Stomach smooth muscle (tissue), 2 donors: ENCODE data around the gene ZNF773.
"Not testable (repeated sequence)": the region's sequence is repeated elsewhere in the genome, so short reads cannot be mapped to it uniquely, and the experiment has no call there.

Experiments used
- H3K27ac ChIP-seq: one replicate; pipeline ENCODE4 v1.7.0; 2013; ENCODE audit warnings: mild to moderate bottlenecking, low read length, inconsistent platforms
- H3K27me3 ChIP-seq, 2 donors: one replicate each; pipeline ENCODE4 v1.7.0; 2013; ENCODE audit warnings: low read length in 2 of 2; ENCODE audit not compliant: insufficient read depth in 2 of 2, control insufficient read depth in 1 of 2
- H3K36me3 ChIP-seq, 2 donors: one replicate each; pipeline ENCODE4 v1.7.0; 2013; ENCODE audit warnings: low read length in 2 of 2; ENCODE audit not compliant: control insufficient read depth in 2 of 2, insufficient read depth in 2 of 2
- H3K4me1 ChIP-seq: one replicate; pipeline ENCODE4 v1.7.0; 2013; ENCODE audit warnings: low read length; ENCODE audit not compliant: control insufficient read depth, insufficient read depth
- H3K4me3 ChIP-seq, 2 donors: one replicate each; pipeline ENCODE4 v1.7.0; 2013; ENCODE audit warnings: low read length in 2 of 2
- H3K9ac ChIP-seq, 2 donors: one replicate each; pipeline ENCODE4 v1.7.0; 2013; ENCODE audit warnings: low read length in 2 of 2, mild to moderate bottlenecking in 1 of 2
- H3K9me3 ChIP-seq, 2 donors: one replicate each; pipeline ENCODE4 v1.7.0; 2013; ENCODE audit warnings: low read length in 2 of 2; ENCODE audit not compliant: control insufficient read depth in 2 of 2
- donor health status: healthy.
- donor health status: Pancreatic carcinoma.

ZNF773 gene

GRCh38 chr19:57506163-57506562 is 6.4 kb downstream of the ZNF773 start:
- Histone ChIP-seq H3K27me3 (no peaks in the 10 kb centered on the region), H3K4me3 (no peak overlapping the region), H3K9ac (no peak overlapping the region), H3K36me3 (peaks cover 30 to 36% of the 10 kb centered on the region in 2 donors), H3K4me1 (no peaks in the 10 kb centered on the region), H3K27ac (no peak overlapping the region), H3K9me3 (peaks cover 0 to 9% of the 10 kb centered on the region in 2 donors)

- Histone ChIP-seq H3K4me1 (no peaks in the 10 kb centered on the region), H3K27me3 (no peaks in the 10 kb centered on the region), H3K27ac (no peak overlapping the region), H3K9me3 (peaks cover 19 to 24% of the 10 kb centered on the region in 2 donors), H3K9ac (no peak overlapping the region), H3K36me3 (peaks cover 40 to 46% of the 10 kb centered on the region in 2 donors), H3K4me3 (no peak overlapping the region)
Measured at GRCh38 chr19:57511484-57511883, 11.7 kb downstream of the ZNF773 start.

GRCh38 chr19:57512845-57513244 is 13.1 kb downstream of the ZNF773 start:
- Histone ChIP-seq H3K9me3 (peaks cover 24% of the 10 kb centered on the region in 2 donors), H3K9ac (no peak overlapping the region)

GRCh38 chr19:57515255-57515654 is 15.5 kb downstream of the ZNF773 start:
- H3K9me3 ChIP-seq = peaks cover 24 to 25% of the 10 kb centered on the region in 2 donors
- H3K27me3 ChIP-seq = no peaks in the 10 kb centered on the region
- H3K27ac ChIP-seq = no peak overlapping the region
- H3K36me3 ChIP-seq = peaks cover 32 to 36% of the 10 kb centered on the region in 2 donors
- no peaks in the 10 kb centered on the region for H3K4me1 ChIP-seq
- no peak overlapping the region for H3K4me3 ChIP-seq
- H3K9ac ChIP-seq = no peak overlapping the region

More at GRCh38 chr19:57512845-57513244, 13.1 kb downstream of the ZNF773 start:
- Histone ChIP-seq H3K27ac (no peak overlapping the region), H3K4me3 (peak overlapping the region in 1 of 2 donors; percentile 37), H3K27me3 (no peaks in the 10 kb centered on the region), H3K36me3 (peaks cover 35 to 36% of the 10 kb centered on the region in 2 donors), H3K4me1 (no peaks in the 10 kb centered on the region)

- H3K4me3 ChIP-seq, H3K9ac ChIP-seq, H3K27ac ChIP-seq, H3K4me1 ChIP-seq, H3K27me3 ChIP-seq: not testable (repeated sequence)
- Histone ChIP-seq H3K9me3 (peaks cover 17 to 18% of the 10 kb centered on the region in 2 donors), H3K36me3 (peaks cover 30 to 32% of the 10 kb centered on the region in 2 donors)
Measured at GRCh38 chr19:57518021-57518420, 18.3 kb downstream of the ZNF773 start.

- H3K9me3 ChIP-seq = peaks cover 3 to 11% of the 10 kb centered on the region in 2 donors
- H3K9ac ChIP-seq = peak within 1 kb of the TSS; percentile 93 to 94
Measured at GRCh38 chr19:57527136-57527881, 27.6 kb downstream of the ZNF773 start, which contains the start of gene ZNF549. TSS of gene ZNF549 (plus strand) at chr19:57527356. CDS start at chr19:57527574, 218 bp downstream.

GRCh38 chr19:57537953-57538547 is 38.3 kb downstream of the ZNF773 start:
- Histone ChIP-seq H3K27me3 (no peaks in the 10 kb centered on the region), H3K4me1 (no peaks in the 10 kb centered on the region), H3K4me3 (peak overlapping the region; percentile 3 to 45), H3K36me3 (peaks cover 71 to 76% of the 10 kb centered on the region in 2 donors), H3K27ac (no peak overlapping the region), H3K9me3 (peaks cover 70 to 82% of the 10 kb centered on the region in 2 donors), H3K9ac (no peak overlapping the region)

More at GRCh38 chr19:57527136-57527881, 27.6 kb downstream of the ZNF773 start, which contains the start of gene ZNF549:
- Histone ChIP-seq H3K4me1 (peaks cover 13% of the 10 kb centered on the region), H3K27me3 (no peaks in the 10 kb centered on the region), H3K4me3 (peak within 1 kb of the TSS; percentile 93 to 98), H3K27ac (peak within 1 kb of the TSS; percentile 67), H3K36me3 (peaks cover 7 to 12% of the 10 kb centered on the region in 2 donors)

- Histone ChIP-seq H3K9me3 (peaks cover 56 to 72% of the 10 kb centered on the region in 2 donors), H3K9ac (no peak overlapping the region), H3K27me3 (no peaks in the 10 kb centered on the region), H3K27ac (no peak overlapping the region), H3K4me3 (peak overlapping the region in 1 of 2 donors; percentile 49), H3K4me1 (no peaks in the 10 kb centered on the region), H3K36me3 (peaks cover 67 to 74% of the 10 kb centered on the region in 2 donors)
Measured at GRCh38 chr19:57546513-57546912, 46.8 kb downstream of the ZNF773 start.

GRCh38 chr19:57552432-57552831 is 52.7 kb downstream of the ZNF773 start:
- H3K36me3 ChIP-seq = peaks cover 71 to 80% of the 10 kb centered on the region in 2 donors

GRCh38 chr19:57557659-57558058 is 57.9 kb downstream of the ZNF773 start:
- Histone ChIP-seq H3K9me3 (peaks cover 8 to 18% of the 10 kb centered on the region in 2 donors), H3K4me3 (peak overlapping the region in 1 of 2 donors; percentile 98), H3K4me1 (peaks cover 17% of the 10 kb centered on the region), H3K27me3 (no peaks in the 10 kb centered on the region), H3K36me3 (peaks cover 31 to 34% of the 10 kb centered on the region in 2 donors), H3K9ac (no peak overlapping the region), H3K27ac (no peak overlapping the region)

More at GRCh38 chr19:57552432-57552831, 52.7 kb downstream of the ZNF773 start:
- Histone ChIP-seq H3K9me3 (peaks cover 37 to 51% of the 10 kb centered on the region in 2 donors), H3K4me1 (no peaks in the 10 kb centered on the region), H3K27ac (no peak overlapping the region), H3K27me3 (no peaks in the 10 kb centered on the region), H3K4me3 (no peak overlapping the region), H3K9ac (no peak overlapping the region)
